GM23338 (cell line): ENCODE results near the gene RWDD1. TPM values are rescaled to one million over a fixed set of nuclear protein-coding genes. Genes with fewer than 3 reads are reported as not detected.

Source experiments
- ATAC-seq: fragments of 200-7000 bp; cut with Tn5 transposase; 3 replicates; pipeline ENCODE4 v1.9.1; 2020
- DNase-seq: peaks from one replicate; pipeline ENCODE4 v3.0.0-alpha.2; 2015; ENCODE audit warnings: low spot score
- H2AFZ ChIP-seq: fragments of 200-600 bp; sonication (generic); 2 replicates; pipeline ENCODE4 v1.8.0; 2016; ENCODE audit warnings: antibody characterized with exemption, mild to moderate bottlenecking, moderate library complexity
- H3F3A ChIP-seq: fragments of 200-600 bp; sonication (generic); replicated peaks from 2 replicates; pipeline ENCODE4 v1.8.0; 2017; ENCODE audit warnings: antibody characterized with exemption, mixed run types, low read depth
- H3K27ac ChIP-seq: fragments of 200-600 bp; sonication (generic); 2 replicates; pipeline ENCODE4 v1.6.1; 2016; ENCODE audit warnings: low read depth
- H3K27me3 ChIP-seq: fragments of 200-600 bp; sonication (generic); 2 replicates; pipeline ENCODE4 v1.8.0; 2016; ENCODE audit warnings: mild to moderate bottlenecking, mixed run types, moderate library complexity; ENCODE audit not compliant: insufficient read depth
- H3K36me3 ChIP-seq: fragments of 200-600 bp; sonication (generic); 2 replicates; pipeline ENCODE4 v1.8.0; 2016; ENCODE audit warnings: mild to moderate bottlenecking; ENCODE audit not compliant: insufficient read depth
- H3K4me1 ChIP-seq: fragments of 200-600 bp; sonication (generic); 2 replicates; pipeline ENCODE4 v1.8.0; 2016; ENCODE audit warnings: mild to moderate bottlenecking, moderate library complexity; ENCODE audit not compliant: insufficient read depth
- H3K4me2 ChIP-seq: fragments of 200-600 bp; sonication (generic); 2 replicates; pipeline ENCODE4 v1.7.1; 2017; ENCODE audit warnings: mixed run types
- H3K4me3 ChIP-seq: fragments of 200-600 bp; sonication (generic); 2 replicates; pipeline ENCODE4 v1.6.1; 2016; ENCODE audit warnings: mixed run types
- H3K79me2 ChIP-seq: fragments of 200-600 bp; sonication (generic); replicated peaks from 2 replicates; pipeline ENCODE4 v1.8.0; 2017; ENCODE audit warnings: mild to moderate bottlenecking; ENCODE audit not compliant: insufficient read depth
- H3K9me2 ChIP-seq: fragments of 200-600 bp; sonication (generic); 2 replicates; pipeline ENCODE4 v1.8.0; 2017; ENCODE audit not compliant: insufficient read depth
- H4K20me1 ChIP-seq: fragments of 200-600 bp; sonication (generic); replicated peaks from 2 replicates; pipeline ENCODE4 v1.8.0; 2017; ENCODE audit warnings: mild to moderate bottlenecking; ENCODE audit not compliant: insufficient read depth
- H3K27ac Mint-ChIP-seq: 2 replicates; pipeline ENCODE4 v1.8.0; 2020; ENCODE audit warnings: inconsistent platforms, mild to moderate bottlenecking, moderate library complexity, mixed read lengths
- H3K27me3 Mint-ChIP-seq: 3 replicates; pipeline ENCODE4 v1.8.0; 2022; ENCODE audit warnings: low read depth, mild to moderate bottlenecking, moderate library complexity, mixed read lengths, inconsistent platforms; ENCODE audit not compliant: insufficient read depth, poor library complexity
- H3K36me3 Mint-ChIP-seq: 3 replicates; pipeline ENCODE4 v1.8.0; 2021; ENCODE audit warnings: low read depth, mild to moderate bottlenecking, inconsistent platforms, moderate library complexity, mixed read lengths
- H3K4me1 Mint-ChIP-seq: 3 replicates; pipeline ENCODE4 v1.8.0; 2020; ENCODE audit warnings: mild to moderate bottlenecking, inconsistent platforms, mixed read lengths
- H3K4me3 Mint-ChIP-seq: 3 replicates; pipeline ENCODE4 v1.8.0; 2021; ENCODE audit warnings: moderate library complexity, mild to moderate bottlenecking, inconsistent platforms, mixed read lengths
- H3K9me3 Mint-ChIP-seq: 3 replicates; pipeline ENCODE4 v1.8.0; 2020; ENCODE audit warnings: moderate library complexity, mild to moderate bottlenecking, inconsistent platforms, mixed read lengths
- CREB1 ChIP-seq: fragments of 250-450 bp; sonication (Bioruptor Pico); IDR thresholded peaks from 2 replicates; pipeline ENCODE4 v1.5.0; 2020; ENCODE audit warnings: low read depth, mild to moderate bottlenecking, moderate library complexity
- ETS1 ChIP-seq: IDR thresholded peaks from 2 replicates; pipeline ENCODE4 v1.6.1; 2016; ENCODE audit warnings: antibody characterized with exemption
- EZH2 ChIP-seq: fragments of 200-600 bp; sonication (generic); IDR thresholded peaks from one replicate; pipeline ENCODE4 v1.8.0; 2017; ENCODE audit warnings: antibody characterized with exemption, mild to moderate bottlenecking, low read depth; ENCODE audit not compliant: unreplicated experiment
- EZH2phosphoT487 ChIP-seq: fragments of 200-600 bp; sonication (generic); IDR thresholded peaks from one replicate; pipeline ENCODE4 v1.8.1; 2018; ENCODE audit warnings: antibody characterized with exemption; ENCODE audit not compliant: unreplicated experiment
- JUNB ChIP-seq: IDR thresholded peaks from one replicate; pipeline ENCODE4 v1.6.1; 2016; ENCODE audit warnings: antibody characterized with exemption; ENCODE audit not compliant: unreplicated experiment
- NANOG ChIP-seq: IDR thresholded peaks from 2 replicates; pipeline ENCODE4 v1.6.1; 2016; ENCODE audit warnings: antibody characterized with exemption, borderline replicate concordance
- POLR2AphosphoS5 ChIP-seq: IDR thresholded peaks from 2 replicates; pipeline ENCODE4 v1.6.1; 2016; ENCODE audit warnings: antibody characterized with exemption, low read depth
- REST ChIP-seq: IDR thresholded peaks from one replicate; pipeline ENCODE4 v1.6.1; 2018; ENCODE audit warnings: antibody characterized with exemption; ENCODE audit not compliant: unreplicated experiment
- STAT1 ChIP-seq: IDR thresholded peaks from one replicate; pipeline ENCODE4 v1.6.1; 2016; ENCODE audit warnings: antibody characterized with exemption; ENCODE audit not compliant: unreplicated experiment
- ZNF331 ChIP-seq: fragments of 250-450 bp; sonication (Bioruptor Pico); IDR thresholded peaks from 2 replicates; pipeline ENCODE4 v1.5.0; 2020; ENCODE audit warnings: low read depth, mild to moderate bottlenecking, moderate library complexity
- ZNF462 ChIP-seq: fragments of 250-450 bp; sonication (Bioruptor Pico); IDR thresholded peaks from 2 replicates; pipeline ENCODE4 v1.5.0; 2020; ENCODE audit warnings: mild to moderate bottlenecking, moderate library complexity
- polyA plus RNA-seq: library from polyadenylated mRNA; unstranded; fragments of >200 nt; fragmentation: Nextera tagmentation; extraction: Ambion mirVana; gene quantifications from 2 replicates; pipeline ENCODE4 v1.2.1, GENCODE V29; 2016
- total RNA-seq: library from RNA; depleted of rRNA; stranded (reverse); fragments of >200 nt; shearing (Covaris generic); gene quantifications from 2 replicates; pipeline ENCODE4 v1.2.3, GENCODE V29; 2014

Gene RWDD1
- total and polyA plus RNA-seq, 2 experiments from 2014 or later, result 20.2 to 171 TPM

GRCh38 chr6:116553451-116553850 is 17.9 kb upstream of the RWDD1 start, which contains the start of gene CALHM4:
CALHM4 (plus strand) TSS chr6:116553751; CDS start chr6:116553794, 43 bp downstream.
- TF ChIP-seq REST (no peak), EZH2 (no peak), JUNB (no peak), STAT1 (no peak), ZNF331 (CRISPR knock-in tag) (no peak)
- peaks cover 4% of the 10 kb centered on the region; the same call in 1 of the 3 replicates for H3K4me1 Mint-ChIP-seq

GRCh38 chr6:116556065-116556464 is 15.2 kb upstream of the RWDD1 start:
- Histone ChIP-seq H4K20me1 (no peaks in the 10 kb centered on the region), H3K4me1 (no peaks in the 10 kb centered on the region), H2AFZ (no peak overlapping the region), H3K79me2 (no peaks in the 10 kb centered on the region), H3K4me2 (no peak overlapping the region), H3K27ac (no peak overlapping the region), H3K4me3 (no peak overlapping the region), H3K36me3 (no peaks in the 10 kb centered on the region), H3K9me2 (no peaks in the 10 kb centered on the region), H3K27me3 (no peaks in the 10 kb centered on the region), H3F3A (no peaks in the 10 kb centered on the region)
- Mint-ChIP-seq H3K27me3 (no peaks in the 10 kb centered on the region), H3K4me3 (no peak overlapping the region), H3K36me3 (no peaks in the 10 kb centered on the region), H3K9me3 (no peaks in the 10 kb centered on the region), H3K27ac (no peak overlapping the region), H3K4me1 (peaks cover 4% of the 10 kb centered on the region; the same call in 1 of the 3 replicates)
- ATAC-seq (no peak), DNase-seq (no peak)
- TF ChIP-seq ZNF331 (CRISPR knock-in tag), result no peak
- no peak for TF ChIP-seq EZH2phosphoT487
- no peak for TF ChIP-seq EZH2
- no peak for TF ChIP-seq CREB1 (CRISPR knock-in tag)
- no peak for TF ChIP-seq ETS1
- TF ChIP-seq NANOG, result no peak
- TF ChIP-seq ZNF462 (CRISPR knock-in tag), result no peak
- no peak for TF ChIP-seq POLR2AphosphoS5

More at GRCh38 chr6:116553451-116553850, 17.9 kb upstream of the RWDD1 start, which contains the start of gene CALHM4:
- no peaks in the 10 kb centered on the region for H3F3A ChIP-seq
- Mint-ChIP-seq H3K27ac (no peak within 1 kb of the TSS), H3K36me3 (no peaks in the 10 kb centered on the region), H3K4me3 (no peak within 1 kb of the TSS), H3K9me3 (no peaks in the 10 kb centered on the region), H3K27me3 (no peaks in the 10 kb centered on the region)
- H3K27ac ChIP-seq, result no peak within 1 kb of the TSS
- no peaks in the 10 kb centered on the region for H3K27me3 ChIP-seq
- H3K4me2 ChIP-seq, result no peak within 1 kb of the TSS
- H2AFZ ChIP-seq, result peak within 1 kb of the TSS; percentile 40; the same call in 1 of the 2 replicates
- no peaks in the 10 kb centered on the region for H4K20me1 ChIP-seq
- H3K79me2 ChIP-seq, result no peaks in the 10 kb centered on the region
- H3K9me2 ChIP-seq, result no peaks in the 10 kb centered on the region
- H3K4me1 ChIP-seq, result no peaks in the 10 kb centered on the region
- no peak within 1 kb of the TSS for H3K4me3 ChIP-seq
- DNase-seq (no peak), ATAC-seq (no peak)
- no peaks in the 10 kb centered on the region for H3K36me3 ChIP-seq
